DND-41 (cell line): ENCODE results near the gene CCDC30.

ENCODE experiments used
- CTCF ChIP-seq: IDR thresholded peaks from 2 replicates; pipeline ENCODE4 v1.5.1; 2012; ENCODE audit warnings: borderline replicate concordance, low read length, moderate library complexity, mild to moderate bottlenecking; ENCODE audit not compliant: poor library complexity, severe bottlenecking; ENCODE audit errors: extremely low read depth
- EZH2 ChIP-seq: IDR thresholded peaks from 3 replicates; pipeline ENCODE4 v1.6.1; 2012; ENCODE audit warnings: borderline replicate concordance, low read depth, mild to moderate bottlenecking, moderate library complexity, low read length, inconsistent platforms; ENCODE audit not compliant: severe bottlenecking

- TF ChIP-seq CTCF: no peak
- no peak for TF ChIP-seq EZH2
Observed at GRCh38 chr1:42676534-42677087, 213.5 kb downstream of the CCDC30 start.
